Measurements from ENCODE around the gene OLIG1. TPM values are rescaled to one million over a fixed set of nuclear protein-coding genes. Genes with fewer than 3 reads are reported as not detected.
A peak's percentile ranks its signal among the peaks of the same experiment; 100 is the strongest.

Gene OLIG1
- total RNA-seq, 4 donors from 2014 or later, result not detected

DNA sequence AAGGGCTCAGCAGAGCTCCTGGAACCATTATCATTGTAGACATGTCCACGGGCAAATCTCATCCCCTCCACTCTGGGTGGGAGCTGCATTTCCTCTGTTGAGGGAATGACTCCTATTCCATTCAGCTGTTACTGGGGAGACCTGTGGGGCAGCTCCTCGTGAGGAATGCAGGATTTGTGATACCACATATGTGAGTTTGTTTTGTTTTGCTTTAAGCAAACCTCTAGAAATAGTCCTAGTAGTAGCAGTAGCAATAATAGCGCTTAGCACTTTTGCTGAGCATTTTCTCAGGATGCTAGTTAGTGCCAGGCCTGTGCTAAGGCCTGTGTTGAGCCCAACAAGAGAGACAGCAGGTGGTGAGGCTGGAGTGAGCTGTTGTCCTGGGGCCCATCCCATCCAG, 10.8 kb downstream of the OLIG1 start:
- no peak overlapping the region for H3K4me3 ChIP-seq
- H3K36me3 ChIP-seq, result no peaks in the 10 kb centered on the region
- peaks cover 0 to 26% of the 10 kb centered on the region in 2 donors for H3K27me3 ChIP-seq
- no peak for DNase-seq (ENCODE audit: low spot score in 2 of 2)
- H3K4me1 ChIP-seq, result peaks cover 0 to 4% (median 0%) of the 10 kb centered on the region in 4 donors
- no peaks in the 10 kb centered on the region for H3K9me3 ChIP-seq
- no peak overlapping the region for H3K27ac ChIP-seq
- 85 to 86% methylated on average over 3 of the region's 3 CpGs for WGBS, 2 donors
- TF ChIP-seq POLR2A (IDR thresholded peaks at IDR 0.05) (no peak), EP300 (IDR thresholded peaks at IDR 0.05) (no peak)
- TF ChIP-seq, protein P1, sequence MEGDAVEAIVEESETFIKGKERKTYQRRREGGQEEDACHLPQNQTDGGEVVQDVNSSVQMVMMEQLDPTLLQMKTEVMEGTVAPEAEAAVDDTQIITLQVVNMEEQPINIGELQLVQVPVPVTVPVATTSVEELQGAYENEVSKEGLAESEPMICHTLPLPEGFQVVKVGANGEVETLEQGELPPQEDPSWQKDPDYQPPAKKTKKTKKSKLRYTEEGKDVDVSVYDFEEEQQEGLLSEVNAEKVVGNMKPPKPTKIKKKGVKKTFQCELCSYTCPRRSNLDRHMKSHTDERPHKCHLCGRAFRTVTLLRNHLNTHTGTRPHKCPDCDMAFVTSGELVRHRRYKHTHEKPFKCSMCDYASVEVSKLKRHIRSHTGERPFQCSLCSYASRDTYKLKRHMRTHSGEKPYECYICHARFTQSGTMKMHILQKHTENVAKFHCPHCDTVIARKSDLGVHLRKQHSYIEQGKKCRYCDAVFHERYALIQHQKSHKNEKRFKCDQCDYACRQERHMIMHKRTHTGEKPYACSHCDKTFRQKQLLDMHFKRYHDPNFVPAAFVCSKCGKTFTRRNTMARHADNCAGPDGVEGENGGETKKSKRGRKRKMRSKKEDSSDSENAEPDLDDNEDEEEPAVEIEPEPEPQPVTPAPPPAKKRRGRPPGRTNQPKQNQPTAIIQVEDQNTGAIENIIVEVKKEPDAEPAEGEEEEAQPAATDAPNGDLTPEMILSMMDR (IDR thresholded peaks at IDR 0.05), result no peak

DNA sequence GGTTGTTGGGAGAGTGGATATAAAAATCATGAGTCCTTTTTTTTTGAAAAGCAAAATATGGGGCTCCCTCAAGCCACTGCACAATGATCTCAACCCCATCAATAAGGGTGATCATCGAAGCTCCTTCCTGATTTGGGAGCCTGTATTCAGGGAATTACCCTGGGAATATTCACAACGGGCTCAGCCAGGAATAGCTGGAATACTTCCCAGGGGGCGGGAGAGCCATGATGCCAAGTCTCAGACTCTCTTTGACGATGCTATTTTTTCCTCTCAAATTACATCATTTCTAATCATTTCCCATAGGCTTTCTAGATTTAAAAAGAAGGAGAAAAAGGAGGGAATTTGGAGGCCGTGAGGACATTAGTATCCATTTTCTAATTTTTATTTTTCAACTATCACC, 18.4 kb downstream of the OLIG1 start:
- TF ChIP-seq POLR2A (IDR thresholded peaks at IDR 0.05) (no peak), EP300 (IDR thresholded peaks at IDR 0.05) (no peak)
- TF ChIP-seq, protein P1 (IDR thresholded peaks at IDR 0.05), result no peak
- Histone ChIP-seq H3K4me1 (peaks cover 0 to 16% (median 3%) of the 10 kb centered on the region in 4 donors), H3K36me3 (no peaks in the 10 kb centered on the region), H3K27me3 (no peaks in the 10 kb centered on the region), H3K27ac (no peak overlapping the region), H3K9me3 (no peaks in the 10 kb centered on the region), H3K4me3 (no peak overlapping the region)
- no peak for DNase-seq (ENCODE audit: low spot score in 2 of 2)
- WGBS, 2 donors, result 28 to 30% methylated on average over 5 of the region's 5 CpGs

DNA sequence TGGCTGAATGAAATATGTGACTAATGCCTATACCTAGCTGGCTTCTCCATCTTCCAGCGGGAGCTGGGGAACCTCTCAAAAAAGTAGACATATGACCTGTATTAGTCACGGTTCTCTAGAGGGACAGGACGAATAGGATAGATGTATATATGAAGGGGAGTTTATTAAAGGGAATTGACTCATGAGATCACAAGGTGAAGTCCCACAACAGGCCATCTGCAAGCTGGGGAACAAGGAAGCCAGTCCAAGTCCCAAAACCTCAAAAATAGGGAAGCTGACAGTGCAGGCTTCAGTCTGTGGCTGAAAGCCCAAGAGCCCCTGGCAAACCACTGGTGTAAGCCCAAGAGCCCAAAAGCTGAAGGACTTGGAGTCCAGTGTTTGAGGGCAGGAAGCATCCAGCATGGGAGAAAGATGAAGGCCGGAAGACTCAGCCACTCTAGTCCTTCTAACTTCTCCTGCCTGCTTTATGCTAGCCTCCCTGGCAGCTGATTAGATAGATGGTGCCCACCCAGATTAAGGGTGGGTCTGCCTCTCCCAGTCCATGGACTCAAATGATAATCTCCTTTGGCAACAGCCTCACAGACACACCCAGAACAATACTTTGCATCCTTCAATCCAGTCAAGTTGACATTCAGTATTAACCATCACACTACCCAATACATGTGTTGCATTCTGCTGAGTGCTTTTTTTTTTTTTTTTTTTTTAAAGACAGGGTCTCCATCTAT, 19.6 kb downstream of the OLIG1 start:
- H3K4me1 ChIP-seq, result peaks cover 0 to 16% (median 3%) of the 10 kb centered on the region in 4 donors
- H3K27me3 ChIP-seq, result no peaks in the 10 kb centered on the region
- 80 to 82% methylated on average over 4 of the region's 4 CpGs for WGBS, 2 donors
- no peak overlapping the region for H3K27ac ChIP-seq
- peak in 1 of 2 donors; percentile 16 for DNase-seq (ENCODE audit: low spot score in 2 of 2)
- TF ChIP-seq POLR2A (IDR thresholded peaks at IDR 0.05) (no peak), EP300 (IDR thresholded peaks at IDR 0.05) (peak in 1 of 2 donors; percentile 32)
- no peak overlapping the region for H3K4me3 ChIP-seq
- no peaks in the 10 kb centered on the region for H3K36me3 ChIP-seq
- H3K9me3 ChIP-seq, result no peaks in the 10 kb centered on the region

DNA sequence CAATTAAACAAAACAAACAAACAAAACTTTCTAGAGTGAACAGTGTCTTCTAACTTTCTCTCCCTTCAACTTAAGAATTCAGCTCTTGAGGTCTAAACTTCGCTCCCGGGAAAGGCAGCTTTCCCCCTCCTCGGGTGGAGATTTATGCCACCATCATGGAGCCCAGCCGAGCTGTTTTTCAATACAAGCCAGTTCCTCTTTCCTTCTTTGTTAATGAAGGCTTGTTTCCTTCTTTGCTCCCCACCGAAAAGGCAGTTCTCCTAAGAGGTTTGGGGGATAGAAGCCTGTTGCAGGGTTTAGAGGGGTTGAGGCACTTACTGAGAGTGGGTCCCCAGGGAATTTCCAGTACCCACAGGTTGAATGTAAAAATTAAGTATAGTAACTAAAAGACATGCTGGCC, 26.5 kb downstream of the OLIG1 start:
- Histone ChIP-seq H3K27ac (no peak overlapping the region), H3K9me3 (no peaks in the 10 kb centered on the region), H3K4me3 (no peak overlapping the region), H3K36me3 (no peaks in the 10 kb centered on the region), H3K27me3 (no peaks in the 10 kb centered on the region), H3K4me1 (no peaks in the 10 kb centered on the region)
- DNase-seq (ENCODE audit: low spot score in 2 of 2), result no peak
- no peak for TF ChIP-seq EP300 (IDR thresholded peaks at IDR 0.05)
- WGBS, 2 donors, result 42 to 48% methylated on average over 5 of the region's 5 CpGs

DNA sequence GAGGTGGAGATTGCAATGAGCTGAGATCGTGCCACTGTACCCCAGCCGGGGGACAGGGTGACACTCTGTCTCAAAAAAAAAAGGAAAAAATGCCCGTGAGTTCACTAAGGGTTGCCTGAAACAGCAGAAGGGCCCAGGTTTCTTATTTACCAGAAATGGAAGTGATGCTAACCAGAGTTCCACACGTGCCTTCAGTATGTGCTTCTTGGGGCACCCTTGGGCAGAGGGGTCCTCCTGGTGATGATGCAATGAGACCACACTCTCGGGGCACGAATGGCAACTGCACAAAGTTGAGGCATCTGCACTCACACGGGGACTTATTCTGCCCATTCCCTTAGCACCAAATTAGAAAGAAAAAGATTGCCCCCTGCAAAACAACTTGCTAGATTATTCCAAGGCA, 29.2 kb downstream of the OLIG1 start:
- H3K4me1 ChIP-seq, result no peaks in the 10 kb centered on the region
- no peak for DNase-seq (ENCODE audit: low spot score in 2 of 2)
- no peaks in the 10 kb centered on the region for H3K27me3 ChIP-seq
- no peaks in the 10 kb centered on the region for H3K36me3 ChIP-seq
- 83 to 91% methylated on average over 7 of the region's 7 CpGs for WGBS, 2 donors
- TF ChIP-seq POLR2A (IDR thresholded peaks at IDR 0.05) (no peak), EP300 (IDR thresholded peaks at IDR 0.05) (no peak)
- TF ChIP-seq, protein P1 (IDR thresholded peaks at IDR 0.05), result no peak
- H3K27ac ChIP-seq, result no peak overlapping the region
- H3K4me3 ChIP-seq, result no peak overlapping the region
- H3K9me3 ChIP-seq, result peaks cover 0 to under 1% (median 0%) of the 10 kb centered on the region in 4 donors

DNA sequence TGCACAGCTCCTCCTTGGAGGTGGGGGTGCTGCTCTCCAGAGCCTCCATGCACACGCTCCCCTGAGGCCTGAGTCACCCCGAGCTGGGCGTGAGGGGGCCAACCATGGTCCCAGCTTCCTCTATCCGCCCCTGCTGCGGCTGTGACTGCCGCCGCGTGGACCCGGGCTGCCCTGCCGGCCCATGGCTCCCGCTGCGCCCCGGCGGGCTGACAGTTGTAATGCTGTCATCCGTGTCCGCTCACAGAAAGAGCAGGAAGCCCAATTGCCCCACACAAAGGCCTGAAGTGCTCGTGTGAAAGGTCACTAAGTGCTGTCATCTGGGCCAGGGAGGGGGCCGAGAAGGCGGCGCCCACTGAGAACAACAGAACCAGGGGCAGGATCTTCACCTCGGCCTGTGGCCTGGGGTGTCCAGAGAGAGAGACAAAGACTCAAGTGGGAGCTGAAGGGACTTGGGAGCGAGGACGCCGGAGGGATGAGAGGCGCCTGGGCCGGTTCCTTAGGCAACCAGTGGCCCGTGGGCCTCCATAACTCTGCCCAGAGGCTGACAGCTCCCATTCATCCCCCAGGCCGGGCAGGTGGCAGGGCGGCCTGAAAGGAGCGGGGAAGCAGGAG, 31.5 kb downstream of the OLIG1 start:
- Histone ChIP-seq H3K27me3 (no peaks in the 10 kb centered on the region), H3K36me3 (no peaks in the 10 kb centered on the region), H3K4me3 (no peak overlapping the region), H3K4me1 (no peaks in the 10 kb centered on the region), H3K9me3 (peaks cover 0 to 4% (median 0%) of the 10 kb centered on the region in 4 donors), H3K27ac (no peak overlapping the region)
- TF ChIP-seq POLR2A (IDR thresholded peaks at IDR 0.05), result no peak
- DNase-seq (ENCODE audit: low spot score in 2 of 2), result no peak
- 64 to 66% methylated on average over 30 of the region's 30 CpGs for WGBS, 2 donors

Measured in tibial nerve (tissue), 4 donors.